Nephron progenitor cell (in vitro differentiated cells): ENCODE results near the gene GLTP.

ENCODE experiments used
- DNase-seq: peaks from one replicate; pipeline ENCODE4 v3.0.0; 2021
- H3K27ac Mint-ChIP-seq: 2 replicates; pipeline ENCODE4 v1.8.0; 2021; ENCODE audit warnings: mild to moderate bottlenecking, moderate library complexity, mixed read lengths
- H3K27me3 Mint-ChIP-seq: 2 replicates; pipeline ENCODE4 v1.8.0; 2021; ENCODE audit warnings: mild to moderate bottlenecking, low read depth, mixed read lengths; ENCODE audit not compliant: poor library complexity
- H3K36me3 Mint-ChIP-seq: 2 replicates; pipeline ENCODE4 v1.8.0; 2021; ENCODE audit warnings: low read depth, mixed read lengths
- H3K4me1 Mint-ChIP-seq: 2 replicates; pipeline ENCODE4 v1.8.0; 2021; ENCODE audit warnings: mixed read lengths
- H3K4me3 Mint-ChIP-seq: 2 replicates; pipeline ENCODE4 v1.8.0; 2021; ENCODE audit warnings: mild to moderate bottlenecking, moderate library complexity, mixed read lengths
- H3K9me3 Mint-ChIP-seq: 2 replicates; pipeline ENCODE4 v1.8.0; 2021; ENCODE audit warnings: mild to moderate bottlenecking, moderate library complexity, mixed read lengths
- TF ChIP-seq, protein P1 (sequence below): fragments of 200-600 bp; sonication (generic); IDR thresholded peaks from 2 replicates; pipeline ENCODE4 v1.5.0; 2021; ENCODE audit warnings: antibody characterized with exemption

The GLTP gene

DNA sequence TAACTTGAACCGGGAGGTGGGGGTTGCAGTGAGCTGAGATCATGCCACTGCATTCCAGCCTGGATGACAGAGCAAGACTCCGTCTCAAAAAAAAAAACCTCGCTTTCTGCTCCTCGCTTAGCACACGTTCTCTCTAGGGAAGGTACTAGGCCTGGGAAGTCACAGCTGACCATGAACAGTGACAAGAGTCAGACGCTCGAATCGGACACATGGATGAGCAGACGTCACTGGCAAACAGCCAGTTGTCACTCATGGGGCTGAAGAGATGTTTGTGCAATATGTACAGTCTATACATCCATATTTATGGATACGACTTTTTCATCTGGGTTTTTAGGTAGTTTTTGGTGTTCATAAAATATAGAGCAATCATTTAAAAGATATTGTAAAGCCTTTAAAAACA lies 39.1 kb upstream of the GLTP start:
- no peak overlapping the region for H3K4me3 Mint-ChIP-seq

DNA sequence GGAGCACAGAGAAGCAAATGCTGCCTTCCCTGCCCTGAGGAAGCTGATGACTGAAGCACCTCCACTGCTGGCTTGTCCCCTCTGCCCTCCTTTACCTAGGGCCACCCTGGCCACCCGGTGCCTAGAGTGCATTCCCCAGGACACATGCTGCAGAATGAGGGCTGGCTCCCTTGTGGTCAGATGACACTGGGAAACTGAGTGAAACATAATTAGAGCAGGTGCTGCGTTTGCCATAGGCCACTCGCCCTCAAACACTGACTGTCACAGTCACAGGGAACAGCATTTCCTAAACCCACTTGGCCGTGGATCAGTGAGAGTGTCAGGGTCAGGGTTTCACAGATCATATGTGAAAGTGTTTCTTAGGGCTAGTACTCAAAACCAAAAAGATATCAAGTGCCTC lies 35.7 kb upstream of the GLTP start:
- H3K36me3 Mint-ChIP-seq: peaks cover 72% of the 10 kb centered on the region
- H3K27ac Mint-ChIP-seq: peak overlapping the region; percentile 88
- H3K27me3 Mint-ChIP-seq: peaks cover 6% of the 10 kb centered on the region
- no peak for DNase-seq
- H3K4me1 Mint-ChIP-seq: peaks cover 4% of the 10 kb centered on the region
- no peak overlapping the region for H3K4me3 Mint-ChIP-seq
- no peaks in the 10 kb centered on the region for H3K9me3 Mint-ChIP-seq
- TF ChIP-seq, protein P1, sequence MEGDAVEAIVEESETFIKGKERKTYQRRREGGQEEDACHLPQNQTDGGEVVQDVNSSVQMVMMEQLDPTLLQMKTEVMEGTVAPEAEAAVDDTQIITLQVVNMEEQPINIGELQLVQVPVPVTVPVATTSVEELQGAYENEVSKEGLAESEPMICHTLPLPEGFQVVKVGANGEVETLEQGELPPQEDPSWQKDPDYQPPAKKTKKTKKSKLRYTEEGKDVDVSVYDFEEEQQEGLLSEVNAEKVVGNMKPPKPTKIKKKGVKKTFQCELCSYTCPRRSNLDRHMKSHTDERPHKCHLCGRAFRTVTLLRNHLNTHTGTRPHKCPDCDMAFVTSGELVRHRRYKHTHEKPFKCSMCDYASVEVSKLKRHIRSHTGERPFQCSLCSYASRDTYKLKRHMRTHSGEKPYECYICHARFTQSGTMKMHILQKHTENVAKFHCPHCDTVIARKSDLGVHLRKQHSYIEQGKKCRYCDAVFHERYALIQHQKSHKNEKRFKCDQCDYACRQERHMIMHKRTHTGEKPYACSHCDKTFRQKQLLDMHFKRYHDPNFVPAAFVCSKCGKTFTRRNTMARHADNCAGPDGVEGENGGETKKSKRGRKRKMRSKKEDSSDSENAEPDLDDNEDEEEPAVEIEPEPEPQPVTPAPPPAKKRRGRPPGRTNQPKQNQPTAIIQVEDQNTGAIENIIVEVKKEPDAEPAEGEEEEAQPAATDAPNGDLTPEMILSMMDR: no peak

More for the DNA sequence above, 39.1 kb upstream of the GLTP start:
- Mint-ChIP-seq H3K4me1 (peaks cover 21% of the 10 kb centered on the region), H3K9me3 (no peaks in the 10 kb centered on the region), H3K36me3 (peaks cover 56% of the 10 kb centered on the region), H3K27ac (peak overlapping the region; percentile 82), H3K27me3 (peaks cover 9% of the 10 kb centered on the region)
- DNase-seq: no peak
- TF ChIP-seq, protein P1: no peak

DNA sequence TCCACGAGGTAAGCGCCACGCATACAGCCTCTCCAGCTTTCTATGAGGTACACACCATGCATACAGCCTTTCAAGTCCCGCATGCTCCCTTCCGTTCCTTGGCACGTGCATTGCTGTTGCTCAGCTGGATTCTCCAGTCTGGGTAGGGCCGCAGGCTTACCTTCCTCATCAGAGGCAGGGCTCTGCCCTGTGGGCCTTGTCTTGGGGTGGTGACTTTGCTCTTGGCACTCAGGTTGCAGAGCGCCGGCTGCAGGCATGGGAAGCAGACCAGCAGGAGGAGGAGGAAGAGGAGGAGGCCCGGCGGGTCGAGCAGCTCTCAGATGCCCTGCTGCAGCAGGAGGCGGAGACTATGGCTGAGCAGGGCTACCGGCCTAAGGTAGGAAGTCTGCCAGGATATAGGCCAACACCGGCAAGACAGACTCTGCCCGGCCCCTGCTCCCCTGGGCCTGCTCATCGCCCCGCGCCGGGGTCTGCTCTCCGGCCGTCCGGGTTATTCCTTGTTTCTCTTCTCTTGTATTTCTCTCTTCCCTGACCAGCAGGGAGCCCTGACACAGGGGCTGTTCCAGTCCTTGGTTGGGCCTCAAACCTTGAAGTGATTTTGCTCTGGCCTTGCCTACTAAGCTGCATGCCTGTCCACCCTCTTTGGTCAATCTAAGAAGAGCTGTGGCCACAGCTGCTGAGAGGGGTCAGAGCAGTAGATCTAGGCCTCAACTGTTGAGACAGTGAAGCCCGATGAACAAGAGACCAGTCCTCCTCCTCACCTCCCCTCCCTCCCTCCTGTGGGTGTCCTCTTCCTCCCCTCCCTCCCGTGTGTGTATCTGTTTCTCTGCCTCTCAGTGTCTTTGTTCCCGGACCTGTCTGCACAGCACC lies 35.1 kb upstream of the GLTP start:
- H3K9me3 Mint-ChIP-seq: no peaks in the 10 kb centered on the region
- no peak overlapping the region for H3K4me3 Mint-ChIP-seq
- peak overlapping the region; percentile 88 for H3K27ac Mint-ChIP-seq
- TF ChIP-seq, protein P1: no peak
- H3K4me1 Mint-ChIP-seq: peaks cover 4% of the 10 kb centered on the region
- no peak for DNase-seq
- H3K27me3 Mint-ChIP-seq: peaks cover 6% of the 10 kb centered on the region
- peaks cover 72% of the 10 kb centered on the region for H3K36me3 Mint-ChIP-seq

GRCh38 chr12:109914461-109914860 lies 34.1 kb upstream of the GLTP start:
- peaks cover 69% of the 10 kb centered on the region for H3K36me3 Mint-ChIP-seq
- no peak for DNase-seq
- H3K9me3 Mint-ChIP-seq: no peaks in the 10 kb centered on the region
- H3K27ac Mint-ChIP-seq: peak overlapping the region; percentile 60
- no peak overlapping the region for H3K4me3 Mint-ChIP-seq
- TF ChIP-seq, protein P1: no peak
- H3K4me1 Mint-ChIP-seq: peaks cover 4% of the 10 kb centered on the region
- peaks cover 4% of the 10 kb centered on the region for H3K27me3 Mint-ChIP-seq

- TF ChIP-seq, protein P1: no peak
- peaks cover 4% of the 10 kb centered on the region for H3K4me1 Mint-ChIP-seq
- H3K36me3 Mint-ChIP-seq: peaks cover 71% of the 10 kb centered on the region
- no peaks in the 10 kb centered on the region for H3K27me3 Mint-ChIP-seq
- H3K4me3 Mint-ChIP-seq: no peak overlapping the region
- DNase-seq: no peak
- H3K9me3 Mint-ChIP-seq: no peaks in the 10 kb centered on the region
- peak overlapping the region; percentile 65 for H3K27ac Mint-ChIP-seq
Observed at GRCh38 chr12:109912855-109913321, 32.5 kb upstream of the GLTP start.

GRCh38 chr12:109910969-109911348 lies 30.6 kb upstream of the GLTP start:
- no peak overlapping the region for H3K4me3 Mint-ChIP-seq
- peaks cover 4% of the 10 kb centered on the region for H3K4me1 Mint-ChIP-seq

More at GRCh38 chr12:109910969-109911348, 30.6 kb upstream of the GLTP start:
- TF ChIP-seq, protein P1: peak; percentile 23
- Mint-ChIP-seq H3K36me3 (peaks cover 70% of the 10 kb centered on the region), H3K9me3 (no peaks in the 10 kb centered on the region), H3K27ac (no peak overlapping the region), H3K27me3 (no peaks in the 10 kb centered on the region)
- DNase-seq: peak; percentile 34
